ENCODE measurements around the gene SELPLG.
"Not testable (repeated sequence)": the region's sequence is repeated elsewhere in the genome, so short reads cannot be mapped to it uniquely, and the experiment has no call there.

The SELPLG gene

DNA sequence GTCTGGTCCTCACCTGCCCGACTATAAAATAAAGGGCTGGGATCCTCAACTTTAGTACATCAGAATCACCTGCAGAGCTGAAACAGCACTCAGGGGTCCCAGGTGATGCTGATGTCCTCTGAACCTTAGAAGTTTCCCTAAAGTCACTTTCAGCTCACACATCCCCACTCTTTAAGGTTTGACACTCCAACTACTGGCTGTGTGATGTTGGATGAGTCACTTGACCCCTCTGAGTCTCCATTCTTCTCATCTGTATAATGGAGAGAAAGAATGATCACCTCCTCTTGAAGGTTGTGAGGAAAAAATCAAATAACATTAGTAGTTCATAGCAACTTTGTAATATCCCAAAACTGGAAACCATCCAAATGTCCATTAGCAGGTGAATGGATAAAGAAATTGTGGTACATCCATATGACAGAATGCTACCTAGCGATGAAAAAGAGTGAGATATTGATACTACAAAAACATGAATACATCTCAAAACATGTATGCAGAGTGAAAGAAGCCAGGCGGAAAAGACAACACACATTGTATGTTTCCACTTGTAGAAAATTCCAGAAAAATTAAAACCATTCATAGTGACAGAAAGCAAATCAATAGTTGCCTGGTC is 49.1 kb downstream of the SELPLG start:
- no peak for DNase-seq

DNA sequence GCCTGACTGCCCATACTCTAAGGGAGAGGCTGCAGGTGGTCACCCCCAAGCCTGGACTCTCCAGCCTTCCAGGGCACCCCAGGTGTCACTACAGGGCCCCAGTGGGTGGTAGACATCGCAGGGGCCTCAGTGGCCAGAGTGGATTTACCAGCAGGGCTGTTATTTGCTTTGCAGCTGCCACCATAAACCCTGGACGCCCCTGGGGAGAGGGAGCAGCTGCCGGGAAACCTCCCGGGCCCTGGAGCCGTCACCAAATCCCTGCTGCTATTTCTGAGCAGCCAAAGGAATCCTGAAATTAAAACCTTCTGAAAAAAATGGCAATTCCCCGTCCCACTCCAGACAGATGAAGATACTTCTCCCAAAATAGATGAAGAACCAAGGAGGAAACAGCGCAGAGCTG is 49.7 kb downstream of the SELPLG start:
- DNase-seq = no peak

DNA sequence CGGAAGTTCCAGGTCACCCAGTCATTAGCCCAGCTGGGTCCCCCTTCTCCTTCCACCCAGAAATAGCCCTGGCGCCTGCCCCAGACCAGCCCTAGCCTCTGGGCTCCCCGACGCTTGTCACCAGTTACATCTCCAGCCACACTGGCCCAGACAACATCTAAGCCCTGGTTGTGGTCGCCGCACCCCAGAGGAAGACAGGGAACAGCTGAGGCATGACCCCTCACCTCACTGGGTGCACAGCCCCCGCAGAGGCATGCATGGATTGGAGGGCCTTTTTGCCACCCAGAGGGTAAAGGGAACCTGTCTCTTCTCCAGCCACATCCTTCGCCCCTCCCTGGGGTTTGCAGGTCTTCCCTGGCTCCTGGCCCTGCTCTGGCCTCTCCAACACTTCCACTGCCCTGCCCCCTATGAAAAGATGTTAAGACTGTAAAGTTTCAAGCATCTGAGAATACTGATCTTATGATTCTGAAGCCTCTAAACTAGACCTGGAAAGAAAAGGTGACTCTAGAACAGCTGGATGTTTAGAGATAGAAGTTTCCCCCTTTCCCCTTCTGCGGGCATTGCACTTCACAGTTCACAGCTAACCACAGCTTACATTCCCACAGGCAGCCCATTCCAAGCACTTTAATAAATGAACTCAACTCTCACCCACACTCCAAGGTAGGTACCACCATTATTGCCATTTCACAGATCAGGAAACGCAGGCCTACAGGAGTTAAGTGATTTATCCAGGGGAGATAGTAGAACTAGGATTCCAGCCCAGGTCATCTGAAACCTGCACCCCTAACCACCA is 50.5 kb downstream of the SELPLG start:
- no peak for DNase-seq

GRCh38 chr12:108582509-108582908 is 51.2 kb downstream of the SELPLG start:
- no peak for DNase-seq

DNA sequence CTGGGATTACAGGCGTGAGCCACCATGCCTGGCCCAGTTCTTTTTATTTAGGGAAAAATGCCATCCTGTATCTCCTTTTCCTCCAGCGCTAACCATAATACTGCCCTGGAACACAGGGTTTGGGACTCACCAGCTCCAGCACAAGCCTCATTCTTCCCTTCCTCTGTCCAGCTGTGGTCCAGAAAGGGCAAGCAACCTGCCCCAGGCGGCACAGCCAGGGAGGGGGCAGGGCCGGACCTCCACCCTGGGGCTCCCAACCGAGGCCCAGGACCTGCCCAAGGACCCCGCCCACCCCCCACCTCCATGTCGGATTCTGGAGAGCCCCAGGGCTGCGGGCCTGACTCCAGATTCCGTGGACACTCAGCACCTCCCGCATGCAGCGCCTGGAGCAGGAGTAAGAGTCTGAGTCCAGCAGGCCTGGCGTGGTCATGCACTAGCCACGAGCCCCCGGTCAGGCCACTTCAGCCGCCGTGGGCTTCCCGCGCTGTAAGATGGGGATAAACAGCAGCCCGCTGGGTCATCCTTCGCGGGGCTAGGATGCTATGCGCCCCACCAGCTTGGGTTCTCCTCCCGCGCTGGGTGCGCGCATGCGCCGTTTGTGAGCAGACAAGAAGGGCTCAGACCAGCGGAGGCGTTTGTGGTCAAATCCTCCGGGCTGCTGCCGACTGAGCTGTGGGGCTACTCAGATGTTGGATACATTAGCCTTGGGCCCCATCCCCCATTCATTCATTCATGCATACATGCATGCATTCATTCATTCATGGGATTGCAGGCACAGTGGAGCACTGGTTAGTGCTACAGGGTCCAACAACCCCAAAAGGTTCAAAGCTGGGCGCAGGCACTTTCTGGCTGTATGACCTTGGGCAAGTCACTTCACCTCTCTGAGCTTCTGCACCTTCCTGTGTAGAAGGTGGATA is 52.1 kb downstream of the SELPLG start:
- no peak for DNase-seq

DNA sequence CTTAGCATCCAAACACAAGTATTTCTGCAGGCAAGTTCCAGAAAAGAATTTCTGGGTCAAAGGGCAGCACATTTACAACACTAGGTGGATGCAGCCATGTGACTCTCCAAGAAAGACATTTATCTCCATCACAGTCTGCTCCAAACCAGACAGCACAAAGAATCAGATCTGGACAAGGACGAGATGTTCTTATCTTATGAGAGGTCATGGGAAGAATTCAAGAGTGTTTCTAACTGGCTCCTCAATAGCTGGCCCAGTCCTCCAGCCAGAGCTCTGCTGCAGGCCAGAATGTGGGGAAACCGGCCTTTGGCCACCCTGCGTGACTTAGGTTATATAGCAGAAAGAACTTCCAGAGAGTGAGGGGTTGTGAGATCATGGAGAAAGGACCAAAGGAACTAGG is 53.2 kb downstream of the SELPLG start:
- DNase-seq = no peak

GRCh38 chr12:108578813-108579212 is 54.9 kb downstream of the SELPLG start:
- no peak for DNase-seq

GRCh38 chr12:108578264-108578663 is 55.4 kb downstream of the SELPLG start:
- no peak for DNase-seq

GRCh38 chr12:108577458-108577857 is 56.2 kb downstream of the SELPLG start:
- no peak for DNase-seq

DNA sequence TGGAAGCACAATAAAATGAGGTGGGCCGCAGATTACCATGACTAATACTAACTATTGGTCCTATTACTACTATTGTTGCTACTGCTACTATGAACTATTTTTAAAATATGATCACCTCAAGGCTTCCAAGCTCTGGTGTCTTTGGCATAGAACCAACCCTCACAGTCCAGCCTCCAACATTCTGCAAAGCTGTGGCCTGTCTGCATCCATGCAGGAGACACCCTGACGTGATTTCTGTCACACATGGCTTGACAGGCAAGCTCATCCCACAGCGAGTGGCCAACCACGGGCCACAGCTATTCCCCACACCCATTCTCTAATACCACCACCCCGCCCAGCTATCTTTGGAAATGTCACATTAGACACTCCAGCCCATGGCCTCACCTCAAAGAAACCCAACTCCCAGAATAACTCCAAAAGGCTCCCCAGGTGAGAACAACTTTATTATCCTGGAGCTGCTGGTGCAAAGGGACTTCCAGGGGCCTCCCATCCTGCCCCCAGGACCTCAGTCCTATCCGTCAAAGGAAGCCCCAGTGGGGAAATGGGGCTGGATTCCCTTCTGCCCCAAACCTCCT is 56.9 kb downstream of the SELPLG start:
- no peak for DNase-seq

DNA sequence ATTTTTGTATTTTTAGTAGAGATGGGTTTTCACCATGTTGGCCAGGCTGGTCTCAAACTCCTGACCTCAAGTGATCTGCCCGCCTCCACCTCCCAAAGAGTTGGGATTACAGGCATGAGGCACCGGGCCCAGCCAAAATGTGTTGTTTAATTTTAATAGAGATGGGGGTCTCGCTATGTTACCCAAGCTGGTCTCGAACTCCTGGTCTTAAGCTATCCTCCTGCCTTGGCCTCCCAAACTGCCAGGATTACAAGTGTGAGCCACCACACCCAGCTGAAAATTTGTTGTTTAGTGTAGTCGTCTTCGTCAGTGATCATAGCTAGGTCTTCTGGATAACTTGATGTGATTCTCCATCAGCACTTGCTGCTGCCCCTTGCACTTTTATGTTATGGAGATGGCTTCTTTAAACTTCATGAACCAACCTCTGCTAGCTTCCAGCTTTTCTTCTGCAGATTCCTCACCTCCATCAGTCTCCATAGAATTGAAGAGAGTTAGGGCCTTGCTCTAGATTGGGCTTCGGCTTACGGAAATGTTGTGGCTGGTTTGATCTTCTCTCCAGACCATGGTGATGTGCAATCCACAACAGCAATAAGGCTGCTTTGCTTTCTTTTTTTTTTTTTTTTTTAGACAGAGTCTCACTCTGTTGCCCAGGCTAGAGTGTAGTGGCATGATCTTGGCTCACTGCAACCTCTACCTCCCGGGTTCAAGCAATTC is 58.3 kb downstream of the SELPLG start:
- DNase-seq = no peak

DNA sequence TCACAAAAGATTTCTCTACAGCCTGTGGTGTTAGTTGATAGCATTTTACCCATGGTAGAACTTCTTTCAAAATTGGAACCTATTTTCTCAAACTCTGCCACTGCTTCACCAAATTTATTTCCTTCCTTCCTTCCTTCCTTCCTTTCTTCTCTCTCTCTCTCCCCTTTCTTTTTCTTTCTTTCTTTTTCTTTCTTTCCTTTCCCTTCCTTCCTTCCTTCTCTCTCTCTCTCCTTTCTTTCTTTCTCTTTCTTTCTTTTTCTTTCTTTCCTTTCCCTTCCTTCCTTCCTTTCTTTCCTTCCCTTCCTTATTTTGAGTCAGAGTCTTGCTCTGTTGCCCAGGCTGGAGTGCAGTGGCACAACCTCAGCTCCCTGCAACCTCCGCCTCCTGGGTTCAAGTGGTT is 59.4 kb downstream of the SELPLG start:
- not testable (repeated sequence) for DNase-seq

DNA sequence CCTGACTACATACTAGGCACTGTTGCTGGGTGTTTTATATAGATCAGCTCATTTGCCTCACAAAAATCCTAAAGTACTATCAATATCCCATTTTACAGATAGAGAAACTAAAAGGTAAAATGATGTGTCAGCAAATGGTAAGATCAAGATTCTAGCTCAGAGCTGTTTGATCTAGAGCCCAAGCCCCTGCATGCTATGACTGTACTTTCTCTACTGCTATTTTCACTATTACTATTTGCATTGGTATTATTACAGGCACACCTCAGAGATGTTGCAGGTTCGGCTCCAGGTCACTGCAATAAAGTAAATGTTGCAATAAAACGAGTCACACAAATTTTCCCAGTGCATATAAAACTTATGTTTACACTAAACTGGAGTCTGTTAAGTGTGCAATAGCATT is 60.4 kb downstream of the SELPLG start:
- no peak for DNase-seq

DNA sequence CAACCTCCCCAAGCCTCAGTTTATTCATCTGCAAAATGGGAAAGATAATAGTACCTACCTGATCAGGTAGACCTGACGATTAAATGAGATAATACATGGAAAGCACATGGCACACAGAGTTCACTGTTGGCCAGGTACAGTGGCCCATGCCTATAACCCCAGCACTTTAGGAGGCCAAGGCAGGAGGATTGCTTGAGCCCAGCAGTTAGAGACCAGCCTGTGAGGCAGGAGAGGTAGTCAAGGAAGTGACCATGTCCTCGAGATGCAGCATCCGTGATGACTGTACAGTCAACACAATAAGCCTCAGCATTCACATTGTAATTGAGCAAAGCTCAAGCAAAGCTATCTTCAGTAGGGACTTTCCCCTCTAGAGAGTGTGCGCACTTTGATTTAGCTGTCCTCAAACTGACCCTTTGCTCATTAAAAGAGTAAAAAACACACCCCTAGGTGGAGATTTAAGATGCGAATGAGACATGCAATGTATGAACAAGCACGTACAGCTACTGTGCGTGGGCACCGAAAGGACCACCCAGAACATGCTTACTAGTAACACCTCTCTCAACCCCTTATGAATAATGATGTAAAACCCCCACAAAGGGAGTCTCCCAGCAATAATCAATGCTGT is 61.4 kb downstream of the SELPLG start:
- no peak for DNase-seq

Measured in NCI-H1105 treated with DMSO at 0.1 percent for 48 hours (cell line).